HG03354 (cell line): ENCODE measurements around the gene TKT.

Experiments used
- ATAC-seq: cut with Tn5 transposase; IDR thresholded peaks from one replicate; pipeline ENCODE4 v1.9.1; 2021; ENCODE audit warnings: mild to moderate bottlenecking; ENCODE audit not compliant: unreplicated experiment, poor library complexity, severe bottlenecking

TKT gene

GRCh38 chr3:53200501-53201498 lies 55.0 kb downstream of the TKT start:
- ATAC-seq: no peak

GRCh38 chr3:53199834-53200233 lies 56.0 kb downstream of the TKT start:
- ATAC-seq: no peak

GRCh38 chr3:53198996-53199395 lies 56.8 kb downstream of the TKT start:
- ATAC-seq: no peak

- ATAC-seq: no peak
These were observed 57.4 kb downstream of the TKT start for GRCh38 chr3:53198256-53198977.

GRCh38 chr3:53196575-53197407 lies 59.0 kb downstream of the TKT start:
- ATAC-seq: peak; percentile 45

GRCh38 chr3:53195602-53196574 lies 59.9 kb downstream of the TKT start:
- peak; percentile 42 for ATAC-seq

- no peak for ATAC-seq
These were observed 60.8 kb downstream of the TKT start for GRCh38 chr3:53195066-53195450.

- no peak for ATAC-seq
These were observed 61.4 kb downstream of the TKT start for GRCh38 chr3:53194210-53195065.

- no peak for ATAC-seq
These were observed 62.2 kb downstream of the TKT start for GRCh38 chr3:53193466-53194209.

- ATAC-seq: peak; percentile 50
These were observed 63.2 kb downstream of the TKT start for GRCh38 chr3:53192608-53193007.

- no peak for ATAC-seq
These were observed 63.9 kb downstream of the TKT start for GRCh38 chr3:53191836-53192480.

GRCh38 chr3:53190659-53191058 lies 65.2 kb downstream of the TKT start:
- ATAC-seq: peak; percentile 69

- ATAC-seq: no peak
These were observed 66.5 kb downstream of the TKT start for GRCh38 chr3:53189276-53189675.

GRCh38 chr3:53188720-53189119 lies 67.1 kb downstream of the TKT start:
- ATAC-seq: no peak

GRCh38 chr3:53188136-53188685 lies 67.6 kb downstream of the TKT start:
- no peak for ATAC-seq

- ATAC-seq: no peak
These were observed 68.4 kb downstream of the TKT start for GRCh38 chr3:53187430-53187829.

GRCh38 chr3:53186726-53187125 lies 69.1 kb downstream of the TKT start:
- ATAC-seq: no peak
